Measurements from ENCODE around the gene KIR2DL3. TPM values are rescaled to one million over a fixed set of nuclear protein-coding genes. Genes with fewer than 3 reads are reported as not detected.
"Not testable (repeated sequence)": the region's sequence is repeated elsewhere in the genome, so short reads cannot be mapped to it uniquely, and the experiment has no call there.

Gene KIR2DL3
- total RNA-seq, result not detected in 2 replicates

- H3K27ac Mint-ChIP-seq, result not testable (repeated sequence)
Observed at GRCh38 chr19:54738306-54738705, at the start of gene KIR2DL3. KIR2DL3 (plus strand) TSS chr19:54738513; CDS start chr19:54738546, 33 bp downstream.

GRCh38 chr19:54691582-54692297 is 46.6 kb upstream of the KIR2DL3 start:
- Mint-ChIP-seq H3K4me1 (ENCODE audit: low read depth) (no peaks in the 10 kb centered on the region), H3K4me3 (no peak overlapping the region), H3K9me3 (no peaks in the 10 kb centered on the region), H3K27ac (no peak overlapping the region), H3K36me3 (ENCODE audit: low read depth) (no peaks in the 10 kb centered on the region), H3K27me3 (ENCODE audit: insufficient read depth) (no peaks in the 10 kb centered on the region)
- no peak for DNase-seq (ENCODE audit: low spot score)
- intact Hi-C loops (cut with micrococcal nuclease), result no loop called here

More at GRCh38 chr19:54738306-54738705, at the start of gene KIR2DL3:
- H3K36me3 Mint-ChIP-seq (ENCODE audit: low read depth); intact Hi-C loops (cut with micrococcal nuclease); H3K4me1 Mint-ChIP-seq (ENCODE audit: low read depth); H3K27me3 Mint-ChIP-seq (ENCODE audit: insufficient read depth); H3K4me3 Mint-ChIP-seq; DNase-seq (ENCODE audit: low spot score); H3K9me3 Mint-ChIP-seq: not testable (repeated sequence)

- intact Hi-C loops (cut with micrococcal nuclease), result no loop called here
- Mint-ChIP-seq H3K36me3 (ENCODE audit: low read depth) (no peaks in the 10 kb centered on the region), H3K4me3 (no peak overlapping the region), H3K4me1 (ENCODE audit: low read depth) (no peaks in the 10 kb centered on the region), H3K27ac (no peak overlapping the region), H3K9me3 (no peaks in the 10 kb centered on the region), H3K27me3 (ENCODE audit: insufficient read depth) (no peaks in the 10 kb centered on the region)
- DNase-seq (ENCODE audit: low spot score), result no peak
Observed at GRCh38 chr19:54692298-54692615, 46.1 kb upstream of the KIR2DL3 start.

DNA sequence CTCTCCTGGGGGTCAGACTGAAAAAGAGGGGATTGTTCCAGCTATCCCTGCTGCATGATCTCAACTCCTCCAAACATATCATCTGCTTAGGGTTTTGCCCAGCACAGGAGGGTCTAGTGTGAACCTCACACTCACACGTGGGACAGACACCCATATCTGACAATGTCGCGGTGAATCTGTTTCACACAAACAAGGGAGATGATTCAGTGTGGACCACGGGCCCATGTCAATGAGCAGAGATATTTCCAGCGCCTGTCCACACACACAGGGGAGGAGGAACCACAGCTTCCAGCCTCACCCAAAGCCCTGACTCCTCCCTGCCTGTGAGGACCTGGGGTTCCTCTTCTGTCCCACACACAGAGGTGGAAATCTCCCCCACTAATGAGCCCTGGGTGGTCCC is 43.7 kb upstream of the KIR2DL3 start:
- Mint-ChIP-seq H3K9me3 (no peaks in the 10 kb centered on the region), H3K4me1 (ENCODE audit: low read depth) (no peaks in the 10 kb centered on the region), H3K36me3 (ENCODE audit: low read depth) (no peaks in the 10 kb centered on the region), H3K4me3 (no peak overlapping the region), H3K27ac (no peak overlapping the region), H3K27me3 (ENCODE audit: insufficient read depth) (no peaks in the 10 kb centered on the region)
- intact Hi-C loops (cut with micrococcal nuclease), result no loop called here
- no peak for DNase-seq (ENCODE audit: low spot score)

GRCh38 chr19:54696117-54696548 is 42.2 kb upstream of the KIR2DL3 start:
- intact Hi-C loops (cut with micrococcal nuclease), result no loop called here
- Mint-ChIP-seq H3K27ac (no peak overlapping the region), H3K36me3 (ENCODE audit: low read depth) (no peaks in the 10 kb centered on the region), H3K4me1 (ENCODE audit: low read depth) (no peaks in the 10 kb centered on the region), H3K4me3 (no peak overlapping the region), H3K9me3 (no peaks in the 10 kb centered on the region), H3K27me3 (ENCODE audit: insufficient read depth) (no peaks in the 10 kb centered on the region)
- DNase-seq (ENCODE audit: low spot score), result no peak

GRCh38 chr19:54696766-54697165 is 41.5 kb upstream of the KIR2DL3 start:
- Mint-ChIP-seq H3K4me1 (ENCODE audit: low read depth) (no peaks in the 10 kb centered on the region), H3K36me3 (ENCODE audit: low read depth) (no peaks in the 10 kb centered on the region), H3K27me3 (ENCODE audit: insufficient read depth) (no peaks in the 10 kb centered on the region), H3K4me3 (no peak overlapping the region), H3K9me3 (no peaks in the 10 kb centered on the region), H3K27ac (no peak overlapping the region)
- no peak for DNase-seq (ENCODE audit: low spot score)
- intact Hi-C loops (cut with micrococcal nuclease), result no loop called here

- H3K36me3 Mint-ChIP-seq (ENCODE audit: low read depth); intact Hi-C loops (cut with micrococcal nuclease); H3K27me3 Mint-ChIP-seq (ENCODE audit: insufficient read depth); H3K9me3 Mint-ChIP-seq; H3K4me3 Mint-ChIP-seq; H3K27ac Mint-ChIP-seq; H3K4me1 Mint-ChIP-seq (ENCODE audit: low read depth); DNase-seq (ENCODE audit: low spot score): not testable (repeated sequence)
Observed at GRCh38 chr19:54697716-54698115, 40.6 kb upstream of the KIR2DL3 start.

- no peaks in the 10 kb centered on the region for H3K36me3 Mint-ChIP-seq (ENCODE audit: low read depth)
- intact Hi-C loops (cut with micrococcal nuclease), result loop anchor here (5.0 kb wide), 1 partner anchor 808 kb away; no protein-coding TSS in a partner anchor
Observed at GRCh38 chr19:54704928-54705327, 33.4 kb upstream of the KIR2DL3 start.

GRCh38 chr19:54707962-54708361 is 30.4 kb upstream of the KIR2DL3 start:
- H3K27ac Mint-ChIP-seq, result no peak overlapping the region
- H3K4me3 Mint-ChIP-seq, result no peak overlapping the region
- DNase-seq (ENCODE audit: low spot score), result no peak
- no peaks in the 10 kb centered on the region for H3K36me3 Mint-ChIP-seq (ENCODE audit: low read depth)
- no peaks in the 10 kb centered on the region for H3K27me3 Mint-ChIP-seq (ENCODE audit: insufficient read depth)
- H3K9me3 Mint-ChIP-seq, result no peaks in the 10 kb centered on the region
- intact Hi-C loops (cut with micrococcal nuclease), result loop anchor here (5.0 kb wide), 1 partner anchor 811 kb away; no protein-coding TSS in a partner anchor
- peaks cover 10% of the 10 kb centered on the region for H3K4me1 Mint-ChIP-seq (ENCODE audit: low read depth)

More at GRCh38 chr19:54704928-54705327, 33.4 kb upstream of the KIR2DL3 start:
- Mint-ChIP-seq H3K4me3 (no peak overlapping the region), H3K27ac (no peak overlapping the region), H3K27me3 (ENCODE audit: insufficient read depth) (no peaks in the 10 kb centered on the region), H3K4me1 (ENCODE audit: low read depth) (peaks cover 4% of the 10 kb centered on the region), H3K9me3 (no peaks in the 10 kb centered on the region)
- no peak for DNase-seq (ENCODE audit: low spot score)

GRCh38 chr19:54708781-54709180 is 29.5 kb upstream of the KIR2DL3 start:
- Mint-ChIP-seq H3K36me3 (ENCODE audit: low read depth) (no peaks in the 10 kb centered on the region), H3K9me3 (no peaks in the 10 kb centered on the region), H3K4me1 (ENCODE audit: low read depth) (peaks cover 10% of the 10 kb centered on the region), H3K4me3 (no peak overlapping the region), H3K27me3 (ENCODE audit: insufficient read depth) (no peaks in the 10 kb centered on the region), H3K27ac (no peak overlapping the region)
- intact Hi-C loops (cut with micrococcal nuclease), result loop anchor here (5.0 kb wide), 1 partner anchor 811 kb away; no protein-coding TSS in a partner anchor
- no peak for DNase-seq (ENCODE audit: low spot score)

GRCh38 chr19:54709212-54709948 is 28.9 kb upstream of the KIR2DL3 start:
- Mint-ChIP-seq H3K36me3 (ENCODE audit: low read depth) (no peaks in the 10 kb centered on the region), H3K9me3 (no peaks in the 10 kb centered on the region), H3K27me3 (ENCODE audit: insufficient read depth) (no peaks in the 10 kb centered on the region), H3K27ac (no peak overlapping the region), H3K4me1 (ENCODE audit: low read depth) (peaks cover 10% of the 10 kb centered on the region), H3K4me3 (no peak overlapping the region)
- DNase-seq (ENCODE audit: low spot score), result no peak
- intact Hi-C loops (cut with micrococcal nuclease), result loop anchor here (5.0 kb wide), 1 partner anchor 812 kb away; no protein-coding TSS in a partner anchor

DNA sequence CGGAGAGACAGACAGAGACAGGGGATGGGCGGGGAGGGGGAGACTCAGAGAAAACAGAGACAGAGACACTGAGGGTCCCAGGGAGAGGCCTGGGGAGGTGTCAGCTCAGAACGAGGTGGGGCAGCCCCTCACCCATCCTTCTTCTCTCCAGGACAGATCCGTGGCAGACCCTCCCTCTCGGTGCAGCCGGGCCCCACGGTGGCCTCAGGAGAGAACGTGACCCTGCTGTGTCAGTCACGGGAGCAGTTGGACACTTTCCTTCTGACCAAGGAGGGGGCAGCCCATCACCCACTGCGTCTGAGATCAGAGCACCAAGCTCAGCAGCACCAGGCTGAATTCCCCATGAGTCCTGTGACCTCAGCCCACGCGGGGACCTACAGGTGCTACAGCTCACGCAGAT is 28.4 kb upstream of the KIR2DL3 start:
- not testable (repeated sequence) for H3K27ac Mint-ChIP-seq; DNase-seq (ENCODE audit: low spot score); H3K9me3 Mint-ChIP-seq; H3K4me3 Mint-ChIP-seq; H3K27me3 Mint-ChIP-seq (ENCODE audit: insufficient read depth); H3K36me3 Mint-ChIP-seq (ENCODE audit: low read depth)
- intact Hi-C loops (cut with micrococcal nuclease), result loop anchor here (5.0 kb wide), 1 partner anchor 813 kb away; no protein-coding TSS in a partner anchor
- H3K4me1 Mint-ChIP-seq (ENCODE audit: low read depth), result peaks cover 10% of the 10 kb centered on the region

DNA sequence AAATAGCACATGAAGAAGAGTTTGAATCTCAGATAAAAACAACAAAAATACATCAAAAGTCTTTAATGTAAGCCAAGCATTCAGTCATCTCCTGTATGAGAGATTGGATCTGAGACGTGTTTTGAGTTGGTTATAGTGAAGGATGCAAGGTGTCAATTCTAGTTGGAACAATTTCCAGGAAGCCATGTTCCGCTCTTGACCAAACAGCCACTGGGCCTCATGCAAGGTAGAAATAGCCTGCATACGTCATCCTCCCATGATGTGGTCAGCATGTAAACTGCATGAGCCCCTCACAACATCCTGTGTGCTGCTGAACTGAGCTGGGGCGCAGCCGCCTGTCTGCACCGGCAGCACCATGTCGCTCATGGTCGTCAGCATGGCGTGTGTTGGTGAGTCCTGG is 14.2 kb upstream of the KIR2DL3 start, which contains the start of gene KIR3DL3:
KIR3DL3 (plus strand) TSS at position 301 of the 400 bp plus-strand sequence; CDS start at position 356, 55 bp downstream.
- Mint-ChIP-seq H3K4me1 (ENCODE audit: low read depth) (no peaks in the 10 kb centered on the region), H3K27me3 (ENCODE audit: insufficient read depth) (peaks cover 1% of the 10 kb centered on the region), H3K36me3 (ENCODE audit: low read depth) (no peaks in the 10 kb centered on the region), H3K4me3 (no peak within 1 kb of the TSS), H3K27ac (no peak within 1 kb of the TSS), H3K9me3 (peaks cover 21% of the 10 kb centered on the region)
- intact Hi-C loops (cut with micrococcal nuclease), result no loop called here
- no peak for DNase-seq (ENCODE audit: low spot score)

Data from activated T-helper 1 cell treated with anti-CD3 and anti-CD28 coated beads, Interleukin-12 subunit alpha, Interleukin-12 subunit beta, Interleukin-2, Interleukin-4 antibody, amounts not matched to agents 30 ng/mL and 10 ng/mL and 1 ng/mL, durations not matched to agents 14 hours and 24 hours and 36 hours (primary cell).